ENCODE data around the gene B3GNT4. TPM values are rescaled to one million over a fixed set of nuclear protein-coding genes. Genes with fewer than 3 reads are reported as not detected.

Gene B3GNT4
- total RNA-seq, 2 donors from 2014 or later: 1.6 to 1.8 TPM

GRCh38 chr12:122215771-122216170, 12.3 kb downstream of the B3GNT4 start:
- H3K27me3 Mint-ChIP-seq (ENCODE audit: insufficient read depth): no peaks in the 10 kb centered on the region
- Histone ChIP-seq H3K27me3 (ENCODE audit: control insufficient read depth, insufficient read depth, low read length, poor library complexity, severe bottlenecking) (no peaks in the 10 kb centered on the region), H3K9ac (ENCODE audit: extremely low read depth, low read length, poor library complexity, severe bottlenecking) (no peak overlapping the region), H3K9me3 (ENCODE audit: control insufficient read depth, low read length) (no peaks in the 10 kb centered on the region), H3K4me3 (ENCODE audit: low read length) (no peak overlapping the region), H3K4me1 (ENCODE audit: control insufficient read depth, insufficient read depth, low read length) (no peaks in the 10 kb centered on the region), H3K27ac (ENCODE audit: low read depth, low read length) (no peak overlapping the region), H3K36me3 (ENCODE audit: control insufficient read depth, insufficient read depth, low read length) (peaks cover 92% of the 10 kb centered on the region)
- no peak overlapping the region for H3K27ac Mint-ChIP-seq
- no peak overlapping the region for H3K4me3 Mint-ChIP-seq
- 98 to 100% methylated on average over 3 to 5 of the region's 5 CpGs for WGBS, 2 experiments (ENCODE audit: insufficient coverage in 1 of 2, insufficient read length in 1 of 2)
- TF ChIP-seq, protein P1, sequence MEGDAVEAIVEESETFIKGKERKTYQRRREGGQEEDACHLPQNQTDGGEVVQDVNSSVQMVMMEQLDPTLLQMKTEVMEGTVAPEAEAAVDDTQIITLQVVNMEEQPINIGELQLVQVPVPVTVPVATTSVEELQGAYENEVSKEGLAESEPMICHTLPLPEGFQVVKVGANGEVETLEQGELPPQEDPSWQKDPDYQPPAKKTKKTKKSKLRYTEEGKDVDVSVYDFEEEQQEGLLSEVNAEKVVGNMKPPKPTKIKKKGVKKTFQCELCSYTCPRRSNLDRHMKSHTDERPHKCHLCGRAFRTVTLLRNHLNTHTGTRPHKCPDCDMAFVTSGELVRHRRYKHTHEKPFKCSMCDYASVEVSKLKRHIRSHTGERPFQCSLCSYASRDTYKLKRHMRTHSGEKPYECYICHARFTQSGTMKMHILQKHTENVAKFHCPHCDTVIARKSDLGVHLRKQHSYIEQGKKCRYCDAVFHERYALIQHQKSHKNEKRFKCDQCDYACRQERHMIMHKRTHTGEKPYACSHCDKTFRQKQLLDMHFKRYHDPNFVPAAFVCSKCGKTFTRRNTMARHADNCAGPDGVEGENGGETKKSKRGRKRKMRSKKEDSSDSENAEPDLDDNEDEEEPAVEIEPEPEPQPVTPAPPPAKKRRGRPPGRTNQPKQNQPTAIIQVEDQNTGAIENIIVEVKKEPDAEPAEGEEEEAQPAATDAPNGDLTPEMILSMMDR (conservative IDR thresholded peaks at IDR 0.05): no peak
- no peak for DNase-seq
- peaks cover 75% of the 10 kb centered on the region for H3K36me3 Mint-ChIP-seq (ENCODE audit: low read depth)
- H3K9me3 Mint-ChIP-seq: no peaks in the 10 kb centered on the region
- no peaks in the 10 kb centered on the region for H3K4me1 Mint-ChIP-seq

- peaks cover 77% of the 10 kb centered on the region for H3K36me3 Mint-ChIP-seq (ENCODE audit: low read depth)
- H3K4me3 Mint-ChIP-seq: no peak overlapping the region
- WGBS, 2 experiments (ENCODE audit: insufficient coverage in 1 of 2, insufficient read length in 1 of 2): 100% methylated on average over 1 of the region's 1 CpG
- H3K27ac Mint-ChIP-seq: no peak overlapping the region
- no peak for DNase-seq
- TF ChIP-seq, protein P1 (conservative IDR thresholded peaks at IDR 0.05): no peak
- H3K9me3 Mint-ChIP-seq: no peaks in the 10 kb centered on the region
- no peak overlapping the region for H3K9ac ChIP-seq (ENCODE audit: extremely low read depth, low read length, poor library complexity, severe bottlenecking)
- no peaks in the 10 kb centered on the region for H3K27me3 Mint-ChIP-seq (ENCODE audit: insufficient read depth)
- no peaks in the 10 kb centered on the region for H3K9me3 ChIP-seq (ENCODE audit: control insufficient read depth, low read length)
- H3K4me1 Mint-ChIP-seq: no peaks in the 10 kb centered on the region
- no peaks in the 10 kb centered on the region for H3K4me1 ChIP-seq (ENCODE audit: control insufficient read depth, insufficient read depth, low read length)
- H3K4me3 ChIP-seq (ENCODE audit: low read length): no peak overlapping the region
- H3K36me3 ChIP-seq (ENCODE audit: control insufficient read depth, insufficient read depth, low read length): peaks cover 93% of the 10 kb centered on the region
- H3K27ac ChIP-seq (ENCODE audit: low read depth, low read length): no peak overlapping the region
- H3K27me3 ChIP-seq (ENCODE audit: control insufficient read depth, insufficient read depth, low read length, poor library complexity, severe bottlenecking): no peaks in the 10 kb centered on the region
These were observed 12.9 kb downstream of the B3GNT4 start for GRCh38 chr12:122216445-122216844.

DNA sequence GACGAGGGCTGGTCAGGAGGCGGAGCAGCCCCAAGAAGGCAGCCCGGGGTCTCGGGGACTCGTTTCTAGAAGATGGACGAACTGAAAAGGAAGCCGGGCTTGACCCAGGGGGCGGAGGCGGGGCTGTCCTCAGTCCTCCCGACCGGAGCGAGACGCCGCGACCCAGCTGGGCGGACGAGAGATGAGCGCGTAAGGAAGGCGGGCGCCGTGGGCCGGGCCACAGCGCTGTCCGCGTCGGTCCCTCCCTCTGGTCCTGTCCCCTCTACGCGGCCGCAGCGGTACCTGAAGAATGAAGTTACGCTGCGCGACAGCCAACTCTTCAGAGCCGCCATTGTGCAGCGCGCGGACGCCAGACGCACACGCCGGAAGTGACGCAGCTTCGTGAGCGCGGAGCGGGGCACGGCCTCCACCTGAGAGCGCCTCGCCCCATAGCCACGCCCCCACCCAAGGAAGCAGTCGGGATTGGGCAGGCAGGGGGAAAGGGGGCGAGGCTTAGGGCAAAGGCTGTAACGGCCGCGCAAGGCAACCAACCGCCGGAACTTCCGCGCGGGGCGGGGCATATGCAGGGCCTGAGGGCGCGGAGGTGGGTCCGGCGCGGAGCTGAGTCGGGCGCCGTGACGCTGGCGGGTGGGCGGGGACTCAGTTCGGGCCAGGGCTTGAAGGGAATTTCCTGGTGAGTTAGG, 22.3 kb downstream of the B3GNT4 start, which contains the start of gene DIABLO:
Gene DIABLO, minus strand, starts transcription at position 370 of the 683 bp plus-strand sequence. Its CDS starts 38 bp downstream, at position 332.
- Histone ChIP-seq H3K9ac (ENCODE audit: extremely low read depth, low read length, poor library complexity, severe bottlenecking) (peak within 1 kb of the TSS; percentile 96), H3K4me1 (ENCODE audit: control insufficient read depth, insufficient read depth, low read length) (peaks cover 3% of the 10 kb centered on the region), H3K27ac (ENCODE audit: low read depth, low read length) (peak within 1 kb of the TSS; percentile 97), H3K9me3 (ENCODE audit: control insufficient read depth, low read length) (no peaks in the 10 kb centered on the region), H3K36me3 (ENCODE audit: control insufficient read depth, insufficient read depth, low read length) (peaks cover 34% of the 10 kb centered on the region), H3K4me3 (ENCODE audit: low read length) (peak within 1 kb of the TSS; percentile 93), H3K27me3 (ENCODE audit: control insufficient read depth, insufficient read depth, low read length, poor library complexity, severe bottlenecking) (no peaks in the 10 kb centered on the region)
- Mint-ChIP-seq H3K9me3 (no peaks in the 10 kb centered on the region), H3K27me3 (ENCODE audit: insufficient read depth) (peaks cover 3% of the 10 kb centered on the region), H3K4me1 (peaks cover 21% of the 10 kb centered on the region), H3K27ac (peak within 1 kb of the TSS; percentile 94), H3K4me3 (peak within 1 kb of the TSS; percentile 94), H3K36me3 (ENCODE audit: low read depth) (peaks cover 42% of the 10 kb centered on the region)
- TF ChIP-seq, protein P1 (conservative IDR thresholded peaks at IDR 0.05): no peak
- peak; percentile 100 for DNase-seq
- WGBS, 2 experiments (ENCODE audit: insufficient coverage in 1 of 2, insufficient read length in 1 of 2): 0 to 1% methylated on average over 21 to 73 of the region's 74 CpGs
